Measurements from ENCODE around the gene IGF2.

DNA sequence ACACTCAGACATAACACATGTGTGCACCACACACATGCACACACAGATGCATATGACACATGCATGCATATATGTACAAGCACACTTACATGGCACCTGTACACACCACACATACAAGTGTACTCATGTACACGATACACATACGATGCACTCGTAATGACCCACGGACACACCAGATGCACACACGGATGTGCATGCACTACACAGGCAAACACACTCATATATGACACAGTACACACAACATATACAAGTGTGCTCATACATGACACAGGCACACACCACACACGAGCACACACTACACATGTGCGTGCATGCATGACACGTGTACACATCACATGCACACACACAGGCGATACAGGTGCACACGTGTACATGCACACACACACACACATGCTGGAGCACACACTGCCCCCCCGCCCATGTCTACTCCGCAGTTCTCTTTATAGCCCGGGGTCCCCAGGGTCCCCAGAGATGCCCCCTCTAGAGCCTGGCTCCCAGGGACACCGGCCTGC, 37.3 kb upstream of the IGF2 start:
- TF ChIP-seq, protein P1, sequence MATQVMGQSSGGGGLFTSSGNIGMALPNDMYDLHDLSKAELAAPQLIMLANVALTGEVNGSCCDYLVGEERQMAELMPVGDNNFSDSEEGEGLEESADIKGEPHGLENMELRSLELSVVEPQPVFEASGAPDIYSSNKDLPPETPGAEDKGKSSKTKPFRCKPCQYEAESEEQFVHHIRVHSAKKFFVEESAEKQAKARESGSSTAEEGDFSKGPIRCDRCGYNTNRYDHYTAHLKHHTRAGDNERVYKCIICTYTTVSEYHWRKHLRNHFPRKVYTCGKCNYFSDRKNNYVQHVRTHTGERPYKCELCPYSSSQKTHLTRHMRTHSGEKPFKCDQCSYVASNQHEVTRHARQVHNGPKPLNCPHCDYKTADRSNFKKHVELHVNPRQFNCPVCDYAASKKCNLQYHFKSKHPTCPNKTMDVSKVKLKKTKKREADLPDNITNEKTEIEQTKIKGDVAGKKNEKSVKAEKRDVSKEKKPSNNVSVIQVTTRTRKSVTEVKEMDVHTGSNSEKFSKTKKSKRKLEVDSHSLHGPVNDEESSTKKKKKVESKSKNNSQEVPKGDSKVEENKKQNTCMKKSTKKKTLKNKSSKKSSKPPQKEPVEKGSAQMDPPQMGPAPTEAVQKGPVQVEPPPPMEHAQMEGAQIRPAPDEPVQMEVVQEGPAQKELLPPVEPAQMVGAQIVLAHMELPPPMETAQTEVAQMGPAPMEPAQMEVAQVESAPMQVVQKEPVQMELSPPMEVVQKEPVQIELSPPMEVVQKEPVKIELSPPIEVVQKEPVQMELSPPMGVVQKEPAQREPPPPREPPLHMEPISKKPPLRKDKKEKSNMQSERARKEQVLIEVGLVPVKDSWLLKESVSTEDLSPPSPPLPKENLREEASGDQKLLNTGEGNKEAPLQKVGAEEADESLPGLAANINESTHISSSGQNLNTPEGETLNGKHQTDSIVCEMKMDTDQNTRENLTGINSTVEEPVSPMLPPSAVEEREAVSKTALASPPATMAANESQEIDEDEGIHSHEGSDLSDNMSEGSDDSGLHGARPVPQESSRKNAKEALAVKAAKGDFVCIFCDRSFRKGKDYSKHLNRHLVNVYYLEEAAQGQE (IDR thresholded peaks at IDR 0.05; ENCODE audit: low read depth, low read length) = no peak
- no peak for TF ChIP-seq SRF (IDR thresholded peaks at IDR 0.05; ENCODE audit: low read depth in 2 of 2, low read length in 2 of 2)
- TF ChIP-seq, protein P2, sequence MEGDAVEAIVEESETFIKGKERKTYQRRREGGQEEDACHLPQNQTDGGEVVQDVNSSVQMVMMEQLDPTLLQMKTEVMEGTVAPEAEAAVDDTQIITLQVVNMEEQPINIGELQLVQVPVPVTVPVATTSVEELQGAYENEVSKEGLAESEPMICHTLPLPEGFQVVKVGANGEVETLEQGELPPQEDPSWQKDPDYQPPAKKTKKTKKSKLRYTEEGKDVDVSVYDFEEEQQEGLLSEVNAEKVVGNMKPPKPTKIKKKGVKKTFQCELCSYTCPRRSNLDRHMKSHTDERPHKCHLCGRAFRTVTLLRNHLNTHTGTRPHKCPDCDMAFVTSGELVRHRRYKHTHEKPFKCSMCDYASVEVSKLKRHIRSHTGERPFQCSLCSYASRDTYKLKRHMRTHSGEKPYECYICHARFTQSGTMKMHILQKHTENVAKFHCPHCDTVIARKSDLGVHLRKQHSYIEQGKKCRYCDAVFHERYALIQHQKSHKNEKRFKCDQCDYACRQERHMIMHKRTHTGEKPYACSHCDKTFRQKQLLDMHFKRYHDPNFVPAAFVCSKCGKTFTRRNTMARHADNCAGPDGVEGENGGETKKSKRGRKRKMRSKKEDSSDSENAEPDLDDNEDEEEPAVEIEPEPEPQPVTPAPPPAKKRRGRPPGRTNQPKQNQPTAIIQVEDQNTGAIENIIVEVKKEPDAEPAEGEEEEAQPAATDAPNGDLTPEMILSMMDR (IDR thresholded peaks at IDR 0.05 in 2 of 3, conservative IDR thresholded peaks at IDR 0.05 in 1 of 3; ENCODE audit: control insufficient read depth in 2 of 3, extremely low read depth in 1 of 3, insufficient read depth in 1 of 3, low read depth in 3 of 3, low read length in 3 of 3) = no peak
- no peak for TF ChIP-seq ZNF24 (IDR thresholded peaks at IDR 0.05)
- TF ChIP-seq RB1 (IDR thresholded peaks at IDR 0.05; ENCODE audit: borderline replicate concordance) = no peak
- no peak for TF ChIP-seq TCF12 (IDR thresholded peaks at IDR 0.05; ENCODE audit: low read depth, low read length)
- TF ChIP-seq, protein P3, sequence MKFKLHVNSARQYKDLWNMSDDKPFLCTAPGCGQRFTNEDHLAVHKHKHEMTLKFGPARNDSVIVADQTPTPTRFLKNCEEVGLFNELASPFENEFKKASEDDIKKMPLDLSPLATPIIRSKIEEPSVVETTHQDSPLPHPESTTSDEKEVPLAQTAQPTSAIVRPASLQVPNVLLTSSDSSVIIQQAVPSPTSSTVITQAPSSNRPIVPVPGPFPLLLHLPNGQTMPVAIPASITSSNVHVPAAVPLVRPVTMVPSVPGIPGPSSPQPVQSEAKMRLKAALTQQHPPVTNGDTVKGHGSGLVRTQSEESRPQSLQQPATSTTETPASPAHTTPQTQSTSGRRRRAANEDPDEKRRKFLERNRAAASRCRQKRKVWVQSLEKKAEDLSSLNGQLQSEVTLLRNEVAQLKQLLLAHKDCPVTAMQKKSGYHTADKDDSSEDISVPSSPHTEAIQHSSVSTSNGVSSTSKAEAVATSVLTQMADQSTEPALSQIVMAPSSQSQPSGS (IDR thresholded peaks at IDR 0.05; ENCODE audit: low read length) = no peak
- no peak for TF ChIP-seq PAX8 (IDR thresholded peaks at IDR 0.05)
- no peak for TF ChIP-seq POLR2A (IDR thresholded peaks at IDR 0.05; ENCODE audit: low read depth, low read length)
- no peak for TF ChIP-seq TAF1 (IDR thresholded peaks at IDR 0.05; ENCODE audit: borderline replicate concordance, low read depth, low read length)
- TF ChIP-seq, protein P4, sequence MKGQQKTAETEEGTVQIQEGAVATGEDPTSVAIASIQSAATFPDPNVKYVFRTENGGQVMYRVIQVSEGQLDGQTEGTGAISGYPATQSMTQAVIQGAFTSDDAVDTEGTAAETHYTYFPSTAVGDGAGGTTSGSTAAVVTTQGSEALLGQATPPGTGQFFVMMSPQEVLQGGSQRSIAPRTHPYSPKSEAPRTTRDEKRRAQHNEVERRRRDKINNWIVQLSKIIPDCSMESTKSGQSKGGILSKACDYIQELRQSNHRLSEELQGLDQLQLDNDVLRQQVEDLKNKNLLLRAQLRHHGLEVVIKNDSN (IDR thresholded peaks at IDR 0.05; ENCODE audit: borderline replicate concordance, extremely low read length, insufficient read depth, low read depth, low read length) = no peak
- TF ChIP-seq SREBF1 (IDR thresholded peaks at IDR 0.05; ENCODE audit: low read length) = no peak

Data from GM12878 (cell line).